Stromal cell of bone marrow (primary cell): ENCODE results near the gene LRRC8E.
A peak's percentile ranks its signal among the peaks of the same experiment; 100 is the strongest.
"Not testable (repeated sequence)": the region's sequence is repeated elsewhere in the genome, so short reads cannot be mapped to it uniquely, and the experiment has no call there.

Experiments used
- DNase-seq: peaks from one replicate; pipeline ENCODE4 v3.0.0-alpha.2; 2012; ENCODE audit warnings: low read depth

Gene LRRC8E

DNA sequence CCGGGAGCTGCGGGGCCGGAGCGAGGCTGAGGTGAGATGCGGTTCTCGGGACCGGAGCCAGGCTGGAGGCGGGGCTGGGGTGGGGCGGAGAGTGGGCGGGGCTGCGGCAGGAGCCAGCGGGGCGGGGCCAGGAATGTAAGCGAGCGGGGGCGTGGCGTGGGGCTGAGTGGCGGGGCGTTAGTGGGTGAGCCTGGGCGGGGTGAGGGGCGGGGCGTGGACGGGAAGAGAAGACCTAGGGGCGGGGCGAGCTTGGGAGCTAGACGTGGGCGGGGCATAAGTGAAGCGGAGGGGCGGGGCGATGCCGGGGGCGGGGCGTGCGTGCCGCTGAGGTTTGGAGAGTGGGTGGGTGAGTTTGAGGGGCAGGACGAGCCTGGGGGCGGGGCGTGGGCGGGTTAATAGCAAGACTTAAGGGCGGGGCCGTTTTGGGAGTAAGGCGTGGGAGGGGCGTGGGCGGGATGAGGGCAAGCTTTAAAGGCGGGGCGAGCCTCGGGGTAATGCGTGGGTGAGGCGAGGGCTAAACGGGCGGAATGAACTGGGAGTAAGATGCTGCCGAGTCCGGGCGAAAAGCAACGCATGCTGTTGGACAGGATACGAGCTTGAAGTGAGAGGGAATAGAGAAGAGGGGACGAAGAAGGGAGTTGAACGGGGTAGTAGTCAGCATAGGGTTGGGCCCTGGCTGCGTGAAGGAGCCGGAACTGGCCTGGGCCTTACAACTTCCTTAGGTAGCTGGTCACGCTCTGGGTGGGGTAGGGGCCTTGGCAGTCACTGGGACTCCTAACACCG is 32.4 kb downstream of the LRRC8E start:
- peak; percentile 93 for DNase-seq

DNA sequence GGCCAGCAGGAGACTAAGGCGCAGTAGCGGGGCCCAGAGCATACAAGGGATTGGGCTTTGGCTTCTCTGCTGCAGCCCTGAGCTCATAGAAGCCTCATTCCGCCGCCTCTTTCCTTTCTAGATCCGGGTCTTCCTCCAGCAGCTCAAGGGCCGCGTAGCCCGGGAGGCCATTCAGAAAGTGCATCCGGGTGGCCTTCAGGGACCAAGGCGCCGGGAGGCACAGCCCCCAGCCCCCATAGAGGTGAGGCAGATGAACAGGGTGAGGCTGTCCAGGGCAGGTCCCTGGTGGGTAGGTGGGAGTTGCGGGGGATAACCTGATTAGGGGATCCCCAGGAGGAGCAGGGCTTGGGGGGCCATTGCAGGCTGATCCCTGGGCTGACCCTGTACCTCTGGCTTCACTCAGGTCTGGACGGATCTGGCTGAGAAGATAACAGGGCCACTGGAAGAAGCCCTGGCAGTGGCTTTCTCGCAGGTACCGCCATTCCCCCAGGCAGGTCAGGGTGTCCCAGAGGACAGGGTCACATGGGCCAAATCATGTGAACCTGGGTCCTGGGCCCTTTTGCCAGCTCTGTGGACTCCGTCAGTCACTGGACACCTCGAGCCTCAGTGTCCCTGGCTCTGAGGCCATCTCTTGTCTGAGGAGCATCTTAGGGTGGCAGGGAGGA is 33.1 kb downstream of the LRRC8E start:
- DNase-seq, result no peak

DNA sequence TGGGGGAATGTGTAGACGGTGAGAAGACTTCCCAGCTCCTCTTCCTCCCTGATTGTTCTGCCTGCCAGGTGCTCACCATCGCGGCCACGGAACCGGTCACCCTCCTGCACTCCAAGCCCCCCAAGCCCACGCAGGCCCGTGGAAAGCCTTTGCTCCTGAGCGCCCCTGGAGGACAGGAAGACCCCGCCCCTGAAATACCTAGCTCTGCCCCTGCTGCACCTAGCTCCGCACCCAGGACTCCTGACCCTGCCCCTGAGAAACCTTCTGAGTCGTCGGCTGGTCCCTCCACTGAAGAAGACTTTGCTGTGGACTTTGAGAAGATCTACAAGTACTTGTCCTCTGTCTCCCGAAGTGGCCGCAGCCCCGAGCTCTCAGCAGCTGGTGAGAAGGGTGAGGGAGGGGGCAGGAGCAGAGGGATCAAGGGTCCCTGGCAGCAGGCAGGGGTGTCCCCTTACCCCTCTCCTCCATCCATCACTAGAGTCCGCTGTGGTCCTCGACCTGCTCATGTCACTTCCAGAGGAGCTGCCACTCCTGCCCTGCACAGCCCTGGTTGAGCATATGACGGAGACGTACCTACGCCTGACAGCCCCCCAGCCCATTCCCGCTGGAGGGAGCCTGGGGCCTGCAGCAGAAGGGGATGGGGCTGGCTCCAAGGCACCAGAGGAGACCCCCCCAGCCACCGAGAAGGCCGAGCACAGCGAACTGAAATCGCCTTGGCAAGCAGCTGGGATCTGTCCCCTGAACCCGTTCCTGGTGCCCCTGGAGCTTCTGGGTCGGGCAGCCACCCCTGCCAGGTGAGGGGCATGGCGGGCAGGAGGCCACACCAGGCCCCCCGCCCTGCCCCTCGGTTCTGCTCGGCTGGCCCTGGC is 33.9 kb downstream of the LRRC8E start:
- DNase-seq, result no peak

- DNase-seq, result no peak
Measured at GRCh38 chr19:7922836-7923195, 34.5 kb downstream of the LRRC8E start.

DNA sequence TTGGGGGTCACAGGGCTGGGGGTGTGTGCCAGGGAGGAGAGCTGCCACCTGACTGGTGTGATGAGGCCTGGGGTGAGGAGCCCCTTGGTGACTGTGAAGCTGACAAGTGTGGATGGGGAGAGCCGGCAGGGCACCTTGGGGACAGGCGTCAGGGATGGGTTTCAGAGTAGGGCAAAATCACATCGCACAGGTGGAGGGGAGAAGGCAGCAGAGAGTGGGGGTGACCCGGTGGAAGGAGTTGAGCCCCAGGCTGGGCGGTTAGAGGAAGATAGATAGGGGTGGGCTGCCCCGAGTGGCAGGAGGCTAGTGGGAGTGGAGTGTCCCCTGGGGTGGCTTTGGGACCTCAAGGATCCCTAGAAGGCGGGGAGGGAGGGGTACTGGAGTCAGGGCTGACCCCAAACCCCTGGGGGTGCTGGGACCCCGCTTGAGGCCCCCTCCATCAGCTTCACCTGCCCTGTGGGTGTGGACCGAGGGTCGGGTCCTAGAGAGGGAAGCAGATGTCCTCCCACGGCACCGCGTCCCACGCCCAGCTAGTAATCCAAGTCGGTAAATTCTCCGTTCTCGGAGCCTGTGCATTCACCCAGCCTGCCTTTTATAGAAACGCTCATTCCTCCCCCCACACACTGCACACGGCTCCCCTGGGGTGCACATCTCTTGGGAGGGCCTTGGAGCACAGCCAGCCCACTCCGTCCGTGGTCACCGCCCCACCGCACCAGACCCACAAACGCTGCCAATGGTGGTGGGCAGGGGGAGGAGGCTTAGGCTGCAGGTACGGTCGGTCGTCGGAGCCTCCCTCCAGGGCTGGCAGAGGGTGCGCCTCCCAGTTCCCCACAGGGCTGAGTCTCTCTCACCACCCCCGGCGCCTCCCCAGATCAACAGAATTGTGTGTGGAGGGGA is 35.2 kb downstream of the LRRC8E start:
- DNase-seq, result no peak

- DNase-seq, result no peak
Measured at GRCh38 chr19:7924241-7924640, 35.9 kb downstream of the LRRC8E start.

GRCh38 chr19:7924651-7925170 is 36.4 kb downstream of the LRRC8E start:
- DNase-seq, result no peak

DNA sequence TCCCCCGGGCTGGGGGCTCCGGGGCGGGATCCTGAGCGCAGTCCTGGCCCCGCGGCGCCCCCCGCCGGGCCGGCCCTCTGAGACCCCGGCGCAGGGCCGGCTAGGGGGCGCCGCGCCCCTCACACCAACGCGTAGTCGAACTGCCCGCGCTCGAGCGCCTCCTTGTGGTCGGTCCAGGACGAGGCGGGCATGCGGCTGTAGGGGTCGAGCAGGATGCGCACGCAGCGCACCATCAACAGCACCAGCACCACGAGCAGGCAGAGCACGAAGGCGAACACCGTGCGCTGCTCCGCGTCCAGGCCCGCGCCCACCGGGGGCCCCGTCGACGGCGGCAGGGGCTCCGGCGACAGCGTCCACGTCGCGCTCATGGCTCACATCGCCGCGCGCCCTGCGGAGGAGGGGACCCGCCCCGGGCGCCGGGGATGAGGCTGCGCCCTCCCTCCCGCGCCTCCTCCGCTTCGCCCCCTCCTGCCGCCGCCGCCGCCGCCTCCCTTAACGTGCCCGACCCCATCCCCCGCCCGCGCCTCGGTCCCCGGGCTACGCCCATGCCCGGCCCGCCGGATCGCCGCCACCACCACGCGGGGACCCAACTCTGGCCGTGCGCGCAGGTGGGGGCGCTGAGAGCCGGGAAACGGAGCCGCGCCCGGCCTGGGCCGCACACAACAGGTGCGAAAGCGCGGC is 37.0 kb downstream of the LRRC8E start:
- no peak for DNase-seq

- no peak for DNase-seq
Measured at GRCh38 chr19:7926021-7926726, 37.9 kb downstream of the LRRC8E start, which contains the start of gene CTXN1. Gene CTXN1 (minus strand): TSS chr19:7926135. CDS start chr19:7925538, 597 bp downstream.

- no peak for DNase-seq
Measured at GRCh38 chr19:7926727-7927604, 38.7 kb downstream of the LRRC8E start.

- no peak for DNase-seq
Measured at GRCh38 chr19:7927605-7928333, 39.5 kb downstream of the LRRC8E start.

- no peak for DNase-seq
Measured at GRCh38 chr19:7928334-7928706, 40.0 kb downstream of the LRRC8E start.

GRCh38 chr19:7928741-7929701 is 40.7 kb downstream of the LRRC8E start:
- peak; percentile 64 for DNase-seq

- not testable (repeated sequence) for DNase-seq
Measured at GRCh38 chr19:7930030-7930429, 41.7 kb downstream of the LRRC8E start.

- no peak for DNase-seq
Measured at GRCh38 chr19:7930765-7931164, 42.5 kb downstream of the LRRC8E start.

GRCh38 chr19:7931221-7932061 is 43.1 kb downstream of the LRRC8E start:
- DNase-seq, result no peak
